ELF-1 (cell line): ENCODE measurements around the gene ADCY1.

Source experiments
- DNase-seq: peaks from one replicate; pipeline ENCODE4 v3.0.0-alpha.2; 2016; ENCODE audit warnings: low read depth, low spot score

The ADCY1 gene

GRCh38 chr7:45650404-45651394 is 76.5 kb downstream of the ADCY1 start:
- DNase-seq = no peak

GRCh38 chr7:45651540-45651939 is 77.4 kb downstream of the ADCY1 start:
- DNase-seq = no peak

DNA sequence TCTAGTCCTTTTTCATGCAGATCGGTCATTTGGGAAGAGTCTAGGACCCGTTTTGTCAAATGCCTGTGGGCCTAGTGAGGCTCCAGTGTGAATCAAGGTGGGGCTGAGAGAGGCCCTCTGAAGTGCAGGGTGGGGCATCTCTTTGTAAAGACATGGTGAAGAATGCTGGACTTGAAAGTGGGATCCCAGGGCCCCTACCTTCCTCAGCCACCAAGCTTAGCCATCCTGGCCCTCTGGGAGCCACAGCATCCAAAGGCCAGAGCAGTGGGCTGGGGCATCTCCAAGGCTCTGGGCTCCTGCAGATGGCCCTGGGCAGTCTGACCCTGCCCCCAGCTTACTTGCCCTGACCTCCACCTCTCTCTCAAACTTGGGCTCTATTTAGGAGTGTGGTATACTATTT is 78.5 kb downstream of the ADCY1 start:
- DNase-seq = no peak

GRCh38 chr7:45653209-45653907 is 79.2 kb downstream of the ADCY1 start:
- DNase-seq = no peak

GRCh38 chr7:45654341-45654740 is 80.2 kb downstream of the ADCY1 start:
- no peak for DNase-seq

DNA sequence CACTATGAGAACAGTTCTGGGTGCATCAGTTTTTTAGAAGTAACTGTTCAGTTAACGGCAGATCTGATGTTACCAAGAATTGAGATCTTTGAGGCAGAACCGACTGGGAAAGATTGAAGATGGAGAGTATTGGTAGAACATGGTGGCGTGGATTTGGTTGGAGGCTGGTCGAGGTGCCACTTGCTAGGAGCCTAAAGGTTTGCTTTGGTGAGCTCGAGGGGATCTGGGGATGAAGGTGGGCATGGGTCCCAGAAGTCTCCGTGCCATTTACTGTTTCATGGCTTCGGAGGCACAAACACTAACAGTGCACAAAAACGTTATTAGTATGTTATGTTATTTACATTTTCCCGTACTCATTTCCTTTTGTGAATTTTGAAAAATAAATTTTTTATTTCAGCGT is 81.4 kb downstream of the ADCY1 start:
- no peak for DNase-seq

DNA sequence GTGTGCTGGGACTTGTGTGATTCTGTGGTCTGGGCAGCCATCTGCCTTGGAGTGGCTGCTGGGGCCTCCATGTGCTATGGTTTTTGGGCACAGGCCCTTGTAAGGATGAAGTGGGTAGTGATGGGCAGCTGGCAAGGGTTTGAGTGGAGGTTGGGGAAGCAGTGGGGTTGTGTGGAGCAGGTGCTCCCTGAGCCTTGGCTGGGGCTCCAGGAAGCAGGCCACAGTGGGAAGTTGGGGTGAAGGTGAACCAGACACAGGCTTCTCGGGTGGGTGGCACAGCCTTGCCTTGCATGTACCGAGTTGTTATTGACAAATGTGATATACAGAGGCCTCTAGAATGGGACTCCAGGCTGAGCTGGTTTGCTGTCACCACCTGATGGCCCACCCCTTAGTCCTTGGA is 82.3 kb downstream of the ADCY1 start:
- no peak for DNase-seq

DNA sequence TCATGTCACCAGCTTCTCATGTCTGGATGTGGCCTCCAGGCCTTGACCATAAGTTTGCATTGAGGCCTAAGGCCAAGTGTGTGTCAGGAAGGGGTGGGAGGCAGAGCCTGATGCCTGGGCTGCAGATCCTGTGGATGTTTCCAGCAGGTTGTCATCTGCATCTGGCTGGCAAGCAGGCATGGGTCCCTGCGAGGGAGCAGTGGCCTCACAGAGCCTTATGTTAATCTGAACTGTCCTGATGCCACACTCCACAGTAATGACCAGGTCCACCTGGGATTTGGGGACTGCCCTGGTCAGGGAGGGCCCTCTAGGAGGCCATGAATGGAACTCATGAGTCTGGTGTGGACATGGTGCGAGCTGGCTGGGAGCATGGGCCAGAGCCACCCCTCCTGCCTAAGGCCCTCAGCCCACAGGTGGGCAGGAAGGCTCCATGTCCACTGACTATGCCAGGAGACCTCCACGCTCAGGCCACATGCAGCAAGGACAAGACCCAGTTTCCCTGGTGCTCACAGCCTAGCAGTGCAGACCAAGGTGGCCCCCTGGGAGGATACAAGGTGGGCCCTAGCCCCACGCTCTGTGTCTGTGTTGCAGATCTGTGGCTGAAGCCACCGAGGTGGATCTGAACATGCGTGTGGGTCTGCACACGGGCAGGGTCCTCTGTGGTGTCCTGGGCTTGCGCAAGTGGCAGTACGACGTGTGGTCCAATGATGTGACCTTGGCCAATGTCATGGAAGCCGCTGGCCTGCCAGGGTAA is 83.1 kb downstream of the ADCY1 start:
- no peak for DNase-seq

- no peak for DNase-seq
Measured at GRCh38 chr7:45657890-45658715, 83.9 kb downstream of the ADCY1 start.

GRCh38 chr7:45658716-45659495 is 84.7 kb downstream of the ADCY1 start:
- no peak for DNase-seq

DNA sequence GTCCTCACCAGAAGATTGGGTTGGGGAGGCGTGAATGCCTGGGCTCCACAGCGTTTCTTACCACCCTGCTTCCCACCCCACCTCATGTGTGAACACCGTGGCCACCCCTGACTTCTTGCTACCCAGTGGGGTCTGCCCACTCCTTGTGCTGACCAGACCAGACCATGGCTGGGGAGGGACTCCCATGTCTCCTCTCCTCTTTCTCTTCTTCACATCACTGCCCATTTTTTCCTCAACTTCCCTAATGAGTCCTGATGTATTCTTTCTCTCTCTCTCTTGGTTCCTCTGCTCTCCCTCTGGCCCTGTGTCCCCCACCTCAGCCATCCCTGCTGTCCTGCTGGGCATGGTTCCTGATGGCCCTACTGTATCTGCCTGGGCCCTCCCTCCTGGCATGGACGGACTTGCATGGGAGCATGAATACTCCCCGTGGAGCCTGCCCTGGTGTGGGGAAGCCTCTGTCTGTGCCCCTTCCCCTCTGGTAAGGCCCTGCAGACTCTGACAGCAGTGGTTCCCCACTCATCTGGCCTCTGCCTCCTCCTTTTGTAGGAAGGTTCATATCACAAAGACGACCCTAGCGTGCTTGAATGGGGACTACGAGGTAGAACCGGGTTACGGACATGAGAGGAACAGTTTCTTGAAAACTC is 85.5 kb downstream of the ADCY1 start:
- no peak for DNase-seq

GRCh38 chr7:45660201-45660900 is 86.2 kb downstream of the ADCY1 start:
- DNase-seq = no peak

DNA sequence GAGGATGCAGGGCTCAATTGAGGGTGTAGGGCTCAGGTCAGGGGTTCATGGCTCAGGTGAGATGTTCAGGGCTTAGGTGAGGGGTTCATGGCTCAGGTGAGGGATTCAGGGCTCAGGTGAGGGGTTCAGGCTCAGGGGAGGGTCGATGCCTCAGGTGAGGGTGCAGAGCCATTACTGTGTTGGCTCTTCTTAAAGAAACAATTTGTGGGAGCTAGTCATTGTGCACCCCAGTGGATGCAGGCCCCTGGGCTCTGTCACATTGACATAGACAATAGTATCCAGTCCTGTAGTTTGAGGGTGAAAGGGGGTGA is 86.7 kb downstream of the ADCY1 start:
- DNase-seq = no peak

DNA sequence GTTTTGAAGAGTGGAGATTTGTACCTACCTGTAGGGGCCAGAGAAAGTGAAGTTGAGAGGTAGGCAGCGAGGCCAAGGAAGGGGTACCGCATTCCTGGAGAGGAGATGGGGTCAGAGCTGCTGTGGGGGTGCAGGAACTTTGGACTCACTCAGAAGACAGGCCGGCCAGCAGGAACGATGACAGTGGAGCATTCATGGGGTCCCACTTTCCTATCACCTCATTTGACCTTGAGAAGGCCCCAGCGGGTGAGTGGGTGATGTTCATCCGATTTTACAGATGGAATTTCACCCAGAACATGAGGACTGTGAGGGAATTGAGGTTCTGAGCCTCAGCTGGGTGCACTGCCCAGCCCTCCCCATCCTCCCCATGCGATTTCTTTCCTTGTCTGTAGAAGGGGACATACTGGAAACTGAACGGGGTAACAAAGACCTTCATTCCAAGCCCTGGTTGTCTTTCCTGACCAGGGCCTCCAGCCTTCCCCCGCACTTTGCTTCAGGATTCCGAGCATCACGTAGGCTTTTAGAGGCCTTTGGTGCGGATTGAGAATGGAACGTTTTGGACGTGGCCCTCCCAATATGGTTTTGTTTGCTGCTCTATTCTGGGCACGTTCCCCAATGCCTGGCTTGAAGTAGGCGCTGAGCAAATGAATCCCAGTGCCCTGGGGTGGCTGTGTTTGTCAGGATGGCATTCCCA is 87.3 kb downstream of the ADCY1 start:
- no peak for DNase-seq

DNA sequence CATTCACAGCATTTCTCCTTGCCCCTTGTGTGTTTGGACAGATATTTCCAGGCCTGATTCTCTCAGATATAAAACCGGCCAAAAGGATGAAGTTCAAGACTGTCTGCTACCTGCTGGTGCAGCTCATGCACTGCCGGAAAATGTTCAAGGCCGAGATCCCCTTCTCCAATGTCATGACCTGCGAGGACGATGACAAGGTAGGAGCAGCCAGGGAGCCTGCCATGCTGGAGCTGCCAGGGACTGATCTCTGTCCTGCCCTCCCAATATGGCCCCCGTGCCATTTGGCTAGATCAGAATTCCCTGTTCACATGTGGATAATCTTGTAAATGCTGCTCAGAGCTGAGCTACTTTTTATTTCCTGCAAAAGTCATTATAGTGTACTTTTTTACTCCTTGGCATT is 87.8 kb downstream of the ADCY1 start:
- no peak for DNase-seq

GRCh38 chr7:45662540-45663166 is 88.5 kb downstream of the ADCY1 start:
- no peak for DNase-seq

GRCh38 chr7:45663167-45663921 is 89.2 kb downstream of the ADCY1 start:
- DNase-seq = peak; percentile 72
